T-helper 22 cell (primary cell): Measurements from ENCODE around the gene LYL1.
"Not testable (repeated sequence)": the region's sequence is repeated elsewhere in the genome, so short reads cannot be mapped to it uniquely, and the experiment has no call there.

Experiments used
- DNase-seq: peaks from one replicate; pipeline ENCODE4 v3.0.0-alpha.2; 2020; ENCODE audit warnings: low read depth

The LYL1 gene

GRCh38 chr19:13102666-13103580, at the start of gene LYL1:
Gene LYL1 (minus strand): TSS chr19:13102858. CDS start chr19:13101171, 1,687 bp downstream.
- no peak for DNase-seq

DNA sequence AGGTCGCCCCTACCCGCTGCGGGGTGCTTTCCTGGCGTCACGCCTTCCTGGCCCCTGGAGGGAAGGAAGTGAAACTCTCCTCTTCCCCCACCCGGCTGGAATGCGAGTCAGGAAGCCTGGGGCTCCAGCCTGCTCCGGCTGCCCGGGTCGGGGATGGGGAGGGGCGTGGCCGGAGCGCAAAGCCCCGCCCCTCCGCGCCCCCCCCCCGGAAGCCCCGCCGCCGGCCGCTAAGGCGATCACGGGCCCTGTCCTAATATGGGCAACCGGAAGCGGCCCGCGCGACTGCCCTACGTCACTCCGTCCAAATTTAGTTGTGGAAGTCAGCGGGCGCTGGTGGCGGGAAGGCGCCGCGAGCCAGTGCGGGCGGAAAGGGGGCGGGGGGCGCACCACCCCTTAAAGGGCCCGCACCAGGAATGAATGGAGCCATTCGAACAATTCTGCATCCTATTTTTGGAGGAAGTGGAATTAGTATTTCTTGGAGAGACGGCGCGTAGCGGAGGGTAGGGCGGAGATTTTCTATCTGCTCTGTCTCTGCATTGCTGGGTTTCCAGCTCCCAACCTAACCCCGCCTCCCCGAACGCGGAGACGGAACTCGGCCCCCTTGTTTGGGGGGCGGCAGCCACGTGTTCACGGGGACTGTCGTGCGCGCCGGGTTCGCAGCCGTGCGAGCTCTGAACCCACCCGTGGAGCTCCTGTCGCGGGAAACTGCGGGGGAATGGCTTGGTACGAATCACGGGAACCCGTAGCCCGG, 49.1 kb upstream of the LYL1 start:
- DNase-seq: peak; percentile 94

- DNase-seq: no peak
Measured at GRCh38 chr19:13150931-13151604, 48.4 kb upstream of the LYL1 start.

DNA sequence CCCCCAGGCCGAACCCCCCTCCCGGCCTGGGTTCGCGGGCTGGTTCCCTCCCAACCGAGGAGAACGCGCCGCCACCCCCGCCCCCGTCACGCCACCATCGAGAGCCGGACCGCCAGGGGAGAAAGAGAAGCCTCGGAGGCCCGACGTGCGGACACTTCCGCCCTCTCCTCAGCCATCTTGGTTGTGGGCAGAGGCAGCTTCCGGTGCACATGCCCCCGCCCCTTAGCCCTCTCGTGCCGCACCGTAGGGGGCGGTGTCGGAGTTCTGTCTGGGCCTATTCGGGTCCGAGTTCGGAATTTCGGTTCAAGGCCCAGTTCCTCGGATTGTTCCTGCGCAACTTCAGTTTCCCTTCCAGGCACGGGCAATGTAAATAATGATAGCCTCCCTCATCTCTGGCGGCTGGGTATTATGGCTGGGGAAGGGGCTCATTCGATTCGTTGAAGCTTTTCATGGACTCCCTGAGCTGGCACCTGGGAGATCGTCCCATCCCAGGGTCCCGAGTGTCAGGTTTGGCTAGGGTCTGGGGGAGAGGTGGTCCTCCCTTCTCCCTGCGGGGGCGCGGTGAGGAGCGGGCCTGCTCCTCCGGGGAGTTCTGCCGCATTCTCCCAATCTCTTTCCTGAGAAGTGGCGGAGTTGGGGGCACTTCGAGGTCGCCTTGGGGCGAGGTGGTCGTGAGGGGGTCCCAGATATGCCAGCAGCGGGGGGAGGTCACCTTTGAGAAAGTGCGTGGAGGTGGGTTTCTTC, 47.7 kb upstream of the LYL1 start, which contains the start of the genes IER2 and STX10:
IER2 (plus strand) TSS at position 225 of the 744 bp plus-strand sequence. CDS start 2,776 bp downstream, outside the sequence.
STX10 (minus strand) TSS at position 189 of the 744 bp plus-strand sequence. CDS start 202 bp downstream, outside the sequence.
- peak; percentile 90 for DNase-seq

DNA sequence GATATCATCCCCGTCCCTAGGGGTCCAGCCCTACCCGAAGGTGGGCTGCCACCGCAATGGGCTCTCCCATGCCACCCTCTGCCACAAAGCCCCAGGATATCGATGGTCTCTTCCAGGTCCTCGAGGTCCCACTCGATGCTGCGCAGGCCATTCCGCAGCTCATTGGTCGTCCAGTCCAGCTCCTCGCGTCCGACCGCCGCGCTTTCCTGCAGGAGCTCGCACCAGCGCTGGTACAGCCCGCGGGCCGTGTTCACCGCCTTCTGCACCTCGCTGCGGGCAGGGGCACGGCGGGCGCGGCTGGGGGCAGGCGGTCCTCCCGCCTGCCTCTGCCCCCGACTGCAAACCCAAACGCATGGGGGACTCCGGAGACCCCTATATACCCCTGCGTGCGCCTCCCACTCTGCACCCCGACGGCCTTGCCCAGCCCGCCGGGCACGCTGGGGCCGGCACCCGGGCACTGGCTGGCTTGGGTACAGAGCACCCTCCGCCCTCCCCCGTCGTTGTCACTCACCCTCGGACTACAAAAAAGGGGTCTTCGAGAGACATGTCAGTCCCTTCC, 47.0 kb upstream of the LYL1 start:
- DNase-seq: no peak

DNA sequence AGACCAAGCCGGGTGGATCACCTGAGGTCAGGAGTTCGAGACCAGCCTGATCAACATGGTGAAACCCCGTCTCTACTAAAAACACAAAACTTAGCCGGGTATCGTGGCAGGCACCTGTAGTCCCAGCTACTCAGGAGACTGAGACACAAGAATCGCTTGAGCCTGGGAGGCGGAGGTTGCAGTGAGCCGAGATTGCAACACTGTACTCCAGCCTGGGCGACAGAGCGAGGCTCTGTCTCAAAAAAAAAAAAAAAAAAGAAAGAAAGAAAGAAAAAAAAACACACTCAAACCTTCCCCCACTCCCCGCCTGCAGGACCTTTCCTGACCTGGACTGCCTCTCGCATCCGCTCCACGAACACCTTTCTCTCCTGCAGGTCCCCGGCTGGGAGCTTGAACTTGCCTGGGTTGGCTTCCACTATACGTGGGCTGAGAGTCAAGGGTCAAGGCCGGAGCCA, 46.5 kb upstream of the LYL1 start:
- DNase-seq: not testable (repeated sequence)

DNA sequence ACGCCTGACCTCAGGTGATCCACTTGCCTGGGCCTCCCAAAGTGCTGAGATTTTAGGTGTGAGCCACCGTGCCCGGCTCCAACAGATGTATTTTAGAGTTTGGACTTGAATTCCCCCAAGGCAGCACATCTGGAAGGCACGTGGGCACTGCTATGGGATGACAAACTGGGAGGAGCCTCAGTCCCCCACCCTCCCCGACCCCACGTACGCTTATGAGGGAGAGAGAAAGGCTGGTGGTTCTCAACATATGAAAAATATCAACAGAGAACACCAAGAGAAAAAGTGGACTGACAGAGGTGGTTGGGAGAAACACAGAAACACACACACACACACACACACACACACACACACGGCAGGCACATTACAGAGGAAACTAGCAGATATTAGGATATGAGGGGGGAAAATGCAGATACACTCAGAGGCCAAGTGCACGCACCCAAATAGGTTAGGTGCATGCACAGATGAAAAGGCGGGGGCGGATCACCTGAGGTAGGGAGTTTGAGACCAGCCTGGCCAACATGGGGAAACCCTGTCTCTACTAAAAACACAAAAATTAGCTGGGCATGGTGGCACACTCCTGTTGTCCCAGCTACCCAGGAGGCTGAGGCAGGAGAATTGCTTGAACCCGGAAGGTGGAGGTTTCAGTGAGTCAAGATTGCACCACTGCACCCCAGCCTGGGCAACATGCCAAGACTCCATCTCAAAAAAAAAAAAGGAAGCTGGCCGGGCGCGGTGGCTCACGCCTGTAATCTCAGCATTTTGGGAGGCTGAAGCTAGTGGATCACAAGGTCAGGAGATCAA, 44.3 kb upstream of the LYL1 start:
- DNase-seq: no peak

GRCh38 chr19:13139633-13140311, 37.1 kb upstream of the LYL1 start:
- DNase-seq: no peak

- DNase-seq: no peak
Measured at GRCh38 chr19:13138916-13139198, 36.2 kb upstream of the LYL1 start.

GRCh38 chr19:13138171-13138915, 35.7 kb upstream of the LYL1 start:
- no peak for DNase-seq

GRCh38 chr19:13137290-13137794, 34.7 kb upstream of the LYL1 start:
- DNase-seq: no peak

DNA sequence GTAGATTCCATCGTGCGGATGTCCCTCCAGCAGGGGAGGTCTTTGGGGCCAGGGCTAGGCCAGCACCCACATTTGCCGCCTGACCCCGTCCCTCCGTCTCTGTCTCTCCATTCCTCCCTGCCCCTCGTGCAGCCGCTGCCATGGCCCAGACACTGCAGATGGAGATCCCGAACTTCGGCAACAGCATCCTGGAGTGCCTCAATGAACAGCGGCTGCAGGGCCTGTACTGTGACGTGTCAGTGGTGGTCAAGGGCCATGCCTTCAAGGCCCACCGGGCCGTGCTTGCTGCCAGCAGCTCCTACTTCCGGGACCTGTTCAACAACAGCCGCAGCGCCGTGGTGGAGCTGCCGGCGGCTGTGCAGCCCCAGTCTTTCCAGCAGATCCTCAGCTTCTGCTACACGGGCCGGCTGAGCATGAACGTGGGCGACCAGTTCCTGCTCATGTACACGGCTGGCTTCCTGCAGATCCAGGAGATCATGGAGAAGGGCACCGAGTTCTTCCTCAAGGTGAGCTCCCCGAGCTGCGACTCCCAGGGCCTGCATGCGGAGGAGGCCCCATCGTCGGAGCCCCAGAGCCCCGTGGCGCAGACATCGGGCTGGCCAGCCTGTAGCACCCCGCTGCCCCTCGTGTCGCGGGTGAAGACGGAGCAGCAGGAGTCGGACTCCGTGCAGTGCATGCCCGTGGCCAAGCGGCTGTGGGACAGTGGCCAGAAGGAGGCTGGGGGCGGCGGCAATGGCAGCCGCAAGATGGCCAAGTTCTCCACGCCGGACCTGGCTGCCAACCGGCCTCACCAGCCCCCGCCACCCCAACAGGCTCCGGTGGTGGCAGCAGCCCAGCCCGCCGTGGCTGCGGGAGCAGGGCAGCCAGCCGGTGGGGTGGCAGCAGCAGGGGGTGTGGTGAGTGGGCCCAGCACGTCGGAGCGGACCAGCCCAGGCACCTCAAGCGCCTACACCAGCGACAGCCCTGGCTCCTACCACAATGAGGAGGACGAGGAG, 32.7 kb upstream of the LYL1 start:
- DNase-seq: no peak

DNA sequence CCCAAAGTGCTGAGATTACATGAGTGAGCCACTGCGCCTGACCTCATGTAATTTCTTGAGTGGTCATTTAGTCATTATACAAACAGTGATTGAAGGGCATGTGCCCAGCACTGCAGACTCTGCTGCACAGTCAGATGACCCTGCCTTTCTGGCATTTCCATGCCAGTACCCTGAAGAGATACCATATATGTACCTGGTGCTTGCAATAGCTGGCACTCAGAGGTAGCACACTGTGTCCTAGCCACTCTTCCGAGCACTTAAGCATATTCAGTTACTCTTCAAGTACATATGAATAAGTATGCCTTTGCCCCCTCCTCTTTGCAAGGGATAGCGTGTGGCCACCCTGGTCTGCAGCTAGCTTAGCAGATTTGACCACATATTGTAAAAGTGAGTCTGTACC, 32.0 kb upstream of the LYL1 start:
- no peak for DNase-seq

DNA sequence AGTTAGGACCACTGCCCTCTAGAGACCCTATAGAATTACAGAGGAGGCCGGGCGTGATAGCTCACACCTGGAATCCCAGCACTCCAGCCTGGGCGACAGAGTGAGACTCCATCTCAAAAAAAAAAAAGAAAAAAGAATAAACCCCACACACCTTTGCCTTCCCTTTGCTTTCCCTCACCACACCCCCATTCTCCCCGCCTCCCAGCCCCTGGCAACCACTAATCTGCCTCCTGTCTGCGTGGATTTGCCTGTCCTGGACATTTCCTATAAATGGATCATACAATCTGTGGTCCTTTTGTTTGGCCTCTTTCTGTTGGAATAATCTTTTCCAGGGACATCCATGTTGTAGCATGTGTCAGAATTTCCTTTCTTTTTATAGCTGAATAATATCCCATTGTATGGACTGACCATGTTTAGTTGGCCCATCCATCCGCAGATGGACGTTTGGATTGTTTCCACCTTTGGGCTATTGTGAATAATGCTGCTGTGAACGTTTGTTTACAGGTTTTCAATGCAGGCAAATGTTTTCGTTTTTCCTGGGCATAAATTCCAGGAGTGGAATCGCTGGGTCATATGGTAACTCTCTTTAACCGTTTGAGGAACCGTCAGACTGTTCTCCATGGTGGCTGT, 30.7 kb upstream of the LYL1 start:
- DNase-seq: no peak

GRCh38 chr19:13132471-13133180, 30.0 kb upstream of the LYL1 start:
- DNase-seq: peak; percentile 51

DNA sequence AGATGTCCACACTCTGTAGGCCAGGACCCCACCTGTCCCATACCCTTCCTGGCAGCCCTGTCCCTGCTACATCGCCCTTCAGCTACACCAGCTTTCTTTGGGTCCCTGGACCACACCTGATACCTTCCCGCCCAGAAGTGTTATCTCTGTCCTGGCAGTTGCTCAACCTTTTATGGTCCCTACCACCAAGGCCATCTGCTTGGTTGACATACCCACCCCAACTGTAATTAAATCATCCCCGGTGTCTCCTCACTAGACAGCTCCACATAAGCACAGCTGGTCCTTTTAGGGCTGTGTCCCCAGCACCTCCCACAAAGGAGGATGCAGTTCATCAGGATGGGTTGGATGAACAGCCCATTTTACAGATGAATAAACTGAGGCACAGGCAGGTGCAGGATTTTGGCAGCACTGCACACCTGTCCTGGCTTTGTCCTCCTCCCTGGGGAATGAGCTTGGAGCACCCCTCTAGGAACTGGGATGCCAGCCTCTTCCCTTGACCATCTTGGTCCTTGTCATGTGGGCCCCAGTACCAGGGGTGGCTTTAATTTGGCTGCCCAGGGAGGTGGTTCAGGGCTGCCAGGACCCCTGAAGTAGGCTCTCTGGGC, 28.3 kb upstream of the LYL1 start:
- no peak for DNase-seq
